ENCODE measurements around the gene ALDOC. TPM values are rescaled to one million over a fixed set of nuclear protein-coding genes. Genes with fewer than 3 reads are reported as not detected.

ALDOC gene
- total RNA-seq, 1 donor from 2014 or later: 12.6 TPM

DNA sequence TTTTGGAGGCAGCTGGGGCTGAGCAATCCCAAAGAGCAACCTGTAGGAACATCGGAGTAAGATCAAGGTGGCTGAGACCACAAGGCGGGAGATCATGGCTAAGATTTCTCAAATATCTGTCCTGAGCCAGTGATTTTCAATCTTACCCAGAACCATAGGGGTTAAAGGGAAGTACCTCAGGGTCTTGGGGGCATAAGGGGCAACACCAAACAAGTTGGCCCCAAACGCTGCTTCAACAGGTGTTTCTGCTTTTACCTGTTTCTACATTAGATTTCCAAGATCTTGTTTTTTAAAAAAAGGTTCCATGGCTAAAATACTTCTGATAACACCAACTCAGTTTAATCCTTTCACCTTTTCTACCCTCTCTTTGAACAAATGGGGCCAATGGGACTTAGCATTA lies 21.7 kb downstream of the ALDOC start:
- H3K4me3 Mint-ChIP-seq: peak overlapping the region; percentile 49
- no peaks in the 10 kb centered on the region for H3K9me3 Mint-ChIP-seq
- H3K36me3 Mint-ChIP-seq: peaks cover 33% of the 10 kb centered on the region
- H3K27me3 Mint-ChIP-seq: no peaks in the 10 kb centered on the region
- TF ChIP-seq, protein P1, sequence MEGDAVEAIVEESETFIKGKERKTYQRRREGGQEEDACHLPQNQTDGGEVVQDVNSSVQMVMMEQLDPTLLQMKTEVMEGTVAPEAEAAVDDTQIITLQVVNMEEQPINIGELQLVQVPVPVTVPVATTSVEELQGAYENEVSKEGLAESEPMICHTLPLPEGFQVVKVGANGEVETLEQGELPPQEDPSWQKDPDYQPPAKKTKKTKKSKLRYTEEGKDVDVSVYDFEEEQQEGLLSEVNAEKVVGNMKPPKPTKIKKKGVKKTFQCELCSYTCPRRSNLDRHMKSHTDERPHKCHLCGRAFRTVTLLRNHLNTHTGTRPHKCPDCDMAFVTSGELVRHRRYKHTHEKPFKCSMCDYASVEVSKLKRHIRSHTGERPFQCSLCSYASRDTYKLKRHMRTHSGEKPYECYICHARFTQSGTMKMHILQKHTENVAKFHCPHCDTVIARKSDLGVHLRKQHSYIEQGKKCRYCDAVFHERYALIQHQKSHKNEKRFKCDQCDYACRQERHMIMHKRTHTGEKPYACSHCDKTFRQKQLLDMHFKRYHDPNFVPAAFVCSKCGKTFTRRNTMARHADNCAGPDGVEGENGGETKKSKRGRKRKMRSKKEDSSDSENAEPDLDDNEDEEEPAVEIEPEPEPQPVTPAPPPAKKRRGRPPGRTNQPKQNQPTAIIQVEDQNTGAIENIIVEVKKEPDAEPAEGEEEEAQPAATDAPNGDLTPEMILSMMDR (conservative IDR thresholded peaks at IDR 0.05): no peak
- H3K4me1 Mint-ChIP-seq (ENCODE audit: unreplicated experiment): peaks cover 19% of the 10 kb centered on the region
- DNase-seq (ENCODE audit: extremely low spot score, unreplicated experiment): no peak
- H3K27ac Mint-ChIP-seq: no peak overlapping the region

GRCh38 chr17:28554565-28554964 lies 22.1 kb downstream of the ALDOC start:
- H3K4me3 Mint-ChIP-seq: no peak overlapping the region
- no peak for DNase-seq (ENCODE audit: extremely low spot score, unreplicated experiment)
- H3K4me1 Mint-ChIP-seq (ENCODE audit: unreplicated experiment): peaks cover 21% of the 10 kb centered on the region
- H3K27me3 Mint-ChIP-seq: no peaks in the 10 kb centered on the region
- TF ChIP-seq, protein P1 (conservative IDR thresholded peaks at IDR 0.05): no peak
- no peaks in the 10 kb centered on the region for H3K9me3 Mint-ChIP-seq
- H3K27ac Mint-ChIP-seq: no peak overlapping the region
- peaks cover 29% of the 10 kb centered on the region for H3K36me3 Mint-ChIP-seq

GRCh38 chr17:28553000-28553505 lies 23.6 kb downstream of the ALDOC start:
- no peaks in the 10 kb centered on the region for H3K9me3 Mint-ChIP-seq
- peak overlapping the region; percentile 97 for H3K4me3 Mint-ChIP-seq
- no peak for DNase-seq (ENCODE audit: extremely low spot score, unreplicated experiment)
- H3K36me3 Mint-ChIP-seq: peaks cover 29% of the 10 kb centered on the region
- peak overlapping the region; percentile 80 for H3K27ac Mint-ChIP-seq
- H3K4me1 Mint-ChIP-seq (ENCODE audit: unreplicated experiment): peaks cover 25% of the 10 kb centered on the region
- TF ChIP-seq, protein P1 (conservative IDR thresholded peaks at IDR 0.05): no peak
- no peaks in the 10 kb centered on the region for H3K27me3 Mint-ChIP-seq

GRCh38 chr17:28552176-28552999 lies 24.3 kb downstream of the ALDOC start, which contains the start of gene UNC119:
TSS of gene UNC119 (minus strand) at chr17:28552624. CDS start at chr17:28552557, 67 bp downstream.
- H3K36me3 Mint-ChIP-seq: peaks cover 24% of the 10 kb centered on the region
- DNase-seq (ENCODE audit: extremely low spot score, unreplicated experiment): peak; percentile 84
- H3K27ac Mint-ChIP-seq: peak within 1 kb of the TSS; percentile 80
- H3K4me1 Mint-ChIP-seq (ENCODE audit: unreplicated experiment): peaks cover 26% of the 10 kb centered on the region
- peak within 1 kb of the TSS; percentile 97 for H3K4me3 Mint-ChIP-seq
- TF ChIP-seq, protein P1 (conservative IDR thresholded peaks at IDR 0.05): no peak
- H3K9me3 Mint-ChIP-seq: no peaks in the 10 kb centered on the region
- H3K27me3 Mint-ChIP-seq: no peaks in the 10 kb centered on the region

DNA sequence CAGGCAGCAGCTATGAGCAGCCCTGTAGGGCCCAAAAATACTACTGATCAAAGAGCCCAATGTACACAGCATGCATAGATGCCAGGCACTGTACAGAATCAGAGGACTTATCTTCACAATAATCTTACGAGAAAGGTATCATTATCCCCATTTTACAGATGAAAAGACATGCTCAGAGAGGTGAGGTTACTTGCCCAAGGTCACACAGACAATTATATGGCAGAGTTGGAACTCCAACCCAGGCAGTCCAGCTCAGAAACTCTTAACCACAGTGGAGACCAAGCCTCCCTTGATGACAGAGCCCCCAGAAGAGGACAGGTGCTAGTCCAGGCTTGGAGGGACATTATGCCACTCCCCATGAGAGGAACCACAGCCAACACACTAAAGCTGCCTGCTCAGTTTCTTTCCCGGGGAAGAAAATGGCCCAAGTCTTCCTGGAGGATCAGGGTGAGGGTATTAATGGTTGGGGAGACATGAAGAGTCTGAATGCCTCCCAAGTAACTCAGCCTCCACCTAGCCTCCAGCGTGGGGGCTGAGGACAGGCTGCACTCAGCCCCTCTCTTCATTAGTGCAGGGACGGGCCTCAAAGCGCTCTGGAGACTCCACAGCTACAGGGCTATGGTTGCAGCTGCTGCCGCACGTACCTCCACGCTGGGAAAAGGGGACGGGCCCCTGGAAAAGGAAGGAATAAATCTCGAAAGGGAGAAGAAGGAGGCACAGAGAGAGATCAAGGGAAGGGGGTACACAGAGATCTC lies 25.1 kb downstream of the ALDOC start:
- Mint-ChIP-seq H3K4me1 (ENCODE audit: unreplicated experiment) (peaks cover 26% of the 10 kb centered on the region), H3K36me3 (peaks cover 19% of the 10 kb centered on the region), H3K9me3 (no peaks in the 10 kb centered on the region), H3K27ac (peak overlapping the region; percentile 79), H3K4me3 (peak overlapping the region; percentile 97), H3K27me3 (no peaks in the 10 kb centered on the region)
- no peak for DNase-seq (ENCODE audit: extremely low spot score, unreplicated experiment)
- TF ChIP-seq, protein P1 (conservative IDR thresholded peaks at IDR 0.05): no peak
